GM18508 (cell line): ENCODE data around the gene SMAD6.

Experiments used
- ATAC-seq: cut with Tn5 transposase; IDR thresholded peaks from one replicate; pipeline ENCODE4 v1.9.1; 2021; ENCODE audit warnings: moderate number of reproducible peaks; ENCODE audit not compliant: insufficient read depth, unreplicated experiment

The SMAD6 gene

DNA sequence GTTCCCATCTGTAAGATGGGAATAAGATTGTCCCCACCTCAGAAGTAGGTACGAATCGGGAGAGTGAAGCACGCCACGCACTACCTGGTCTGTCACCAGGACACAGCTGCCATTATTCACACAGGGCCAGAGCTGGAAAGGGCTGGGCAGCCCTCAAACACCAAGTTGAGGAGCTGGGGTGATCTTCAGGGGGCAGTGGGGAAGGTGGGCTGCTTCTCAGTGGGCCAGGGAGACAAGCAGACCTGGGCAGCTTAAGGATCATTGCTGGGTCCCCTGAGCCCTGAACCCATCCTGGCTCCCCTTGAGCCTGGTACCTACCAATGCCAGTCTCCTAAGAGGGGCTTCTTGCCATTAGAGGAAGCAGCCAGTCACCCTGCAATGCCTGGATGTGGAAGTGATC is 82.1 kb downstream of the SMAD6 start:
- no peak for ATAC-seq

- ATAC-seq: no peak
These were observed 83.6 kb downstream of the SMAD6 start for GRCh38 chr15:66785637-66786036.

DNA sequence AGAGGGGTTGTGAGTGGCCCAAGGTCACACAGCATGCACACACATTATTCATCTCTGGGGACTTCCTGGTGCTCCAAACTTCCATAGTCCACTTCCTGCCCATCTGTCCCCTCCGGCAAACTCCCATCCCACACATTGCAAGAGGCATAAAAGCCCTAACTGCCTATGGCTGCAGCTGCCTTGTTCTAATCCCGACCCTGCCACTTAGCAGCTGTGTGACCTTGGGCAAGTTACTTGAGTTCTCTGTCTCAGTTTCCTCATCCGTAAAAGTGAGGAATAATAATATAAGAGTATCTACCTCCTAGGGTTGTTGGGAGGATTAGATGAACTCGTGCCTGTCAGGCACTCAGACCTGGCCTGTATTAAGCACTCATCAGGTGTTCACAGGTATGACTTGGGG is 84.2 kb downstream of the SMAD6 start:
- ATAC-seq: no peak

DNA sequence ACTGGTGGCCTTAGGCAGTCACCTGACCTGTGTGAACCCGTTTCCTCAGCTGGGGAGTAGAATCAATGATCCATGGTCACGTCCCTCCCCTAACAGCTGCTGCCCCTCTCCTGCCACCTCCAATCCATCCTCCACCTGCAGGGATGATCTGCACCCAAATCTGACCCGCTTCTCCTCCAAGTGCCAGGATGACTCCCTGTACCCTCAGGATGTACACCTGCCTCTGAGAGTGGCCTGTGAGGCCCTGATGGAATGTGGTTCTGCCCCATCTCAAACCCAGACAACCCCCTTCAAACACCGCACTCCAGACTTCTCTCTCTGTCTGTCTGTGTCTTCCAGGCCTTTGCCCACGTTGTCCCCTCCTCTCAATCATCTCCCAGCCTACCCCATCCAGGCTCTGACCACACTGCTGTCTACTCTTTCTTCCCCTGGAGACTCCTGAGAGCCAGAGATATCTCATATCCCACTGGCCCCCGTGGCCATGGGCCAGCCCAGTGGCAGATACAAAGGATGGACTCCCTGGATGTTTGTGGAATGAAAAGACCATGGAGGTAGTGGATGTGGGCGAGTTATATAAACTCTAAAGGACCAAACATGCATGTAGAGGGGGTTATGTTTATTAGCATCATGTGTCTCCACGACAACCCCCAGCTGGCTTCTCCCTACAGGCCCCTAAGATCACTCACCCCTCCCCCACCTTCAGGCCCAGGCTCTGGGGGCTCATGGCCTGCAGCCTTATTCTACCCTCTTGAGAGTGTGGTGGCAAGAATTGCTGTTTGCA is 84.9 kb downstream of the SMAD6 start:
- no peak for ATAC-seq

DNA sequence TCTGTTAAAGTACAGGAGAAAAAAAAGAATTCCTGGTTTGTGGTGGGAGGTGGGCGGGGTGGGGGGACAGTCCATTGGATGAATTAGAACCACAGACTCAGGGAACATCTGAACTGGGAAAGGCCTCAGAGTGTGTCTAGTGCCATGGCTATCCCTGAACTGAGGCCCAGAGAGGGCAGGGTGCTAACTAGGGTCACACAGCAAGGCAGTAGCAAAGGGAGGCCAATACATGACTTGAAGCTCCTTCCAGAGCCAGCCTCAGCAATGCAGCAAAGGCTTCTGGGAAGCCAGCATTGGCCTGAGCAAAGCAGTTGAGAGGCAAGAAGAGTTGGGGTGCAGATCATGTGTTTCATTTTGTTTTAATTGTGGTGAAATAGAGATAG is 85.4 kb downstream of the SMAD6 start:
- no peak for ATAC-seq

DNA sequence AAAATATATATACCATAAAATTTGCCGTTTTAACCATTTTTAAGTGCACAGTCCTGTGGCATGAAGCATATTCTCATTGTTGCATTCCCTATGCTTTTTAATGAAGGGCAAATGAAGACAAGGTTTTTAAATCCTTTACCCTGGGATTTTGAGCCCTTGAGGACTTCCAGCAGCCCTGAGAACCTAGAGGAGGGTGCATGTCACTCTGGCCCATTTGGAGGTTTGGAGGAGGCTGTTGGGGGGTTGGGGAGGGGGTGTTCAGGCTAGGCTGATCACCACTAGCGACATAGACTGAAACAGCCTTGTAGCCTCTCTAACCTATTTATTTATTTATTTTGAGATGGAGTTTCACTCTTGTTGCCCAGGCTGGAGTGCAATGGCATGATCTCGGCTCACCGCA is 86.0 kb downstream of the SMAD6 start:
- ATAC-seq: no peak

- no peak for ATAC-seq
These were observed 87.3 kb downstream of the SMAD6 start for GRCh38 chr15:66789029-66790025.

GRCh38 chr15:66795851-66796250 is 93.8 kb downstream of the SMAD6 start:
- ATAC-seq: no peak

- no peak for ATAC-seq
These were observed 94.3 kb downstream of the SMAD6 start for GRCh38 chr15:66796343-66796742.

GRCh38 chr15:66797921-66798320 is 95.9 kb downstream of the SMAD6 start:
- no peak for ATAC-seq

DNA sequence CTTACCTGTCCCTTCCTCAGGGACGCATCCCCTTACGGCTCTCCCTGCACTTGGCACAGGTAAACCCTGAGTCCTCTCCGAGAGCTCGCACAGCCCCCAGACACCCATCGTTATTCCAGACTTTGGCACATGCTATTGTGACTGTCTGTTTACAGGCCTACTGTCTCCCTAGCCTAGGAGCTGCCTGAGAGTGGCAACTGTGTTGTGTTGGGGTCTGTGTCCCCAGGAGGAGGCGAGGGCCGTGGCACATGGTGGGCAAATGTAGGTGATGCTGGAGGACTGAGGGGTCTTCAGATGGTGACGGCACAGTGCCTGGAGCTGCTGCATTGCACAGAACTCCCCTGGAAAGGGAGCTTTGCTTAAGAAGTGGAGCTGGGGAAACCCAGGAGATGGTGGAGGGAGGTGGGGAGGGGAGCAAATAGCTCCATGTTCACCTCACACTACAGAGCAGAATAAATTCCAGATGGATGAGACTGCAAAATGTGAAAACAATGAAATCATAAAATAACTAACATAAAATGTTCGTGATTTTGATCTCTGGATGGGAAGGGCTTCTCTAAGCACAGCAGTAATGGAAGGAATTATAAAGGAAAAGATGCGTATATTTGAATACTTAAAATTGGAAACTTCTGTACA is 96.5 kb downstream of the SMAD6 start:
- no peak for ATAC-seq

DNA sequence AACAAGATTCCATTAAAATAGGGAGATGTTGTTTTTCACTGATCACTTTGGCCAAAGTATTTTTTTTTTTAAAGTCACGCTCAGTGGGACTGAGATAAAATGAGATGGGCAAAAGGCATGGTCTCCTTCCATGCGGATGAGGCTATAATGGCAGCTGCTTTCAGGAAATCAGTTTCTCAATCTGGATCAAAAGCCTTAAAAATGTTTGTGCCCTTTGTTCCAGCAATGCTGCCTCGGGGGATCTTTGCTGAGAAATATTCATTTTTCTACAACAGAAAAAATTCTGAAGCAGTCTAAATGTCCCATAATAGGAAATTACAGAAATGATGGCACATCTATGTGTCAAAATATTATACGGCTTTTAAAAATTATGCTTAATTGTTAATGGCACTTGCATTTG is 97.2 kb downstream of the SMAD6 start:
- no peak for ATAC-seq

DNA sequence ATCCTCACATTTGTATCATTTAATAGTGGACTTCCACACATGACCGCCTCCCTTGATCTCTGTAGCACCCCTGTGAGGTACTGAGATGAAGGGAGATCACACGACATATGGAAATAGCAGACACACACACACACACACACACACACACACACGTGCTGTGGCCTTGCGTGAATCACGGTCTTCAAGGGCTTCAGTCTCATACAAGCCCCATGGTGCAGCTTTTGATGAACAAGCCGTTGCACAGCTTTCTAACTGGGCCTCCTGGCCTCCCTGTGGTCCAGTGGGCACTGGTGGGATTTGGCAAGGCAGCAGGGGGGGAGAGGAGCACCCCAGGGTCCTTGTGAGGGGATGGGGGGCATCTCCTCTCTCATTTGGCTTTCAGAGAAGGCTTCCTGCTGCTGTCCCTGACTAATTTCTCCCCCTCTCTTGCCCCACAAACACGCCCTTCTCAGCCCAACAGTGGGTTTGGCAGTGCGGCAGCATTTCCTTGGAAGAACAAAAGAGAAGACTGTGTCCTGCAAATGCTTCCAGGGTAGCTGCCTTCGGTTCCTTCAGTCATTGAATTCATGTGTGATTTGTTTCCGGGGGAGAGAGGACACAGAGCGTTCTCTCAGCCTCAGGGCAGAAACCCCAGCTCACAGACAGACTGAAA is 98.7 kb downstream of the SMAD6 start:
- ATAC-seq: no peak

- ATAC-seq: no peak
These were observed 99.2 kb downstream of the SMAD6 start for GRCh38 chr15:66801266-66801665.

- no peak for ATAC-seq
These were observed 100.3 kb downstream of the SMAD6 start for GRCh38 chr15:66802025-66803001.

GRCh38 chr15:66803182-66803729 is 101.2 kb downstream of the SMAD6 start:
- ATAC-seq: no peak

- ATAC-seq: no peak
These were observed 101.7 kb downstream of the SMAD6 start for GRCh38 chr15:66803749-66804148.

DNA sequence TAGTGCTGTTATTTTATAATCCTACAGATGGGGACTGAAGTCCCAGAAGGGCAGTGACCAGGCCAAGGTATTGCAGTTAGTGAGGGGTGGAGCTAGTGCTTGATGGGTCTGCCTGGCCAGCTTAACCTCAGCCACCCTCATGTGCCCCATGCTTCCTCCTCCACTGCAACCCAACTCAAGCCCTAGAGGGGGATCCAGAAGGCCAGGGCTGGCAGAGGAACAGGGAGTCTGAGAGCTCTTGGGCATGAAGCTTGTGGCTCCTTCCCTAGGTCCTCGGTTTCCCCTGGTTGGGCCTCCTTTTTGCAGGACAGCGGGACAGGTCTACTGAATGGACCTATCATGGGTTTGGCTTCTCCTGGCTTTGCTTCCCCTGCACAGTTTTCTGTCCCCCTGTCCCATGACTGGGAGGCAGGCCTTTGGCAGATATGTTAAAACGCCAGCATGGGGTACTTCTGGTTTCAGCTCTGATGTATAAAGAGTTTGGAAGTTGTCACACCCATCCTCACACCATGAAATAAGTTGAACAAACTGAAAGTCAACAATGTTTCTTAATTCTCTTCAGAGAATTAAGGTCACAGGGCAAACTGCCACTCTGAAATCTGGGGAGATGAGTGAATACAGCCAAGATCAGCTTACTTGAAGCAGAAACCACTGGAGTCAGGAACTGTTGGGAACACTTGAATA is 103.3 kb downstream of the SMAD6 start:
- no peak for ATAC-seq
